GM19468 (cell line): ENCODE data around the gene BICDL1.

Experiments
- ATAC-seq: cut with Tn5 transposase; IDR thresholded peaks from one replicate; pipeline ENCODE4 v1.9.1; 2021; ENCODE audit warnings: mild to moderate bottlenecking, moderate library complexity, moderate number of reproducible peaks; ENCODE audit not compliant: unreplicated experiment; ENCODE audit errors: extremely low read depth

The BICDL1 gene

DNA sequence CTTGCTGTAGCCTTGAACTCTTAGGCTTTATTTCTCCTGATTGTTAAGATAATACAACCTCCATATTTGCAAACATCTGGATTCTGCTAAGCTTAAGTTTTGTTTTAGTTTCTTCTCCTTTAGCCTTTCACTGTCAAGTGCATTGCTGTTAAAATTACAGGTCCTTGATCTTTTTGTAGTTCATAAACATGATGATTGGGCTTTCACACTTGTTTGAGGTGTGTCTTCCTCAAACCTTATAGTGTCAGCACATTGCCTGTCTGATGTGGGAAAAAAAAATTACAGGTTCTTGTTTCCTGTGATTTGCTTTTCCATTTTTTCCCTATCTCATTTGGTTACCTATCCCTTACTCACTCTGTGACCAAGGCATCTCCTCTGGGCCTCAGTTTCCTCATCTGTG lies 59.2 kb downstream of the BICDL1 start:
- no peak for ATAC-seq

DNA sequence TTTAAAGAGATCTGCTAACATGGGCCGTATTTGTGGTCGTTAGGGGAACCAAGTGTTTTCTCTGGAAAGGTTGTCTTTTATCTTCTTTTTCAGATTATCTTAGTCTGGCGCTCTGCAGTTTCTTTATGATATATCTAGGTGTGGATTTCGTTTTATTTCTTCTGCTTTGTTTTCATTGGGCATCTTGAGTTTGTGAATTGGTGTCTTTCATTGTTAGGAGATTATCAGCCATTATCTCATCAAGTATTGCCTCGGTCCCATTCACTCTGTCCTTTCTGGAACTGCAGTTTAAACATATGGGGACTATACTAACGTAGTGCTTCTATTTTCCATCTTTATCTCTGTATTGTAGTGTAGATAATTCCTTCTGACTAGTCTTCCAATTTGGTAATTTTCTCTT lies 60.4 kb downstream of the BICDL1 start:
- no peak for ATAC-seq

DNA sequence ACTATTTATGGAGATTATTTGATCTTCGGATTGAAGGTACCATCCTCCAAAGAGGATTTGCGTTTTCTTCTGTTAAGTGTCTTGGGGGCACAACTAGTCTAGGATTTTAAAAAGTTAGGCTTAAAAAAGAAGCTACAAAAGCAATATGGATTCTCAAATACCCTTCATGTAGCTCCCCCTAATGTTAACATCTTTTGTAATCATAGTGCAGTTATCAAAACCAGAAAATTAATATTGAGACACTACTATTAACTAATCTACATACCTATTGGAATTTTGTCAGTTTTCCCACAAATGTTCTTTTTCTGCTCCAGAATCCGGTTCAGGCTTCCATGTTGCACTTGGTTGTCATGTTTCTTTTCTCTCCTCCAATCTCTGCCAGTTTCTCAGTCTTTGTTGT lies 62.5 kb downstream of the BICDL1 start:
- no peak for ATAC-seq

DNA sequence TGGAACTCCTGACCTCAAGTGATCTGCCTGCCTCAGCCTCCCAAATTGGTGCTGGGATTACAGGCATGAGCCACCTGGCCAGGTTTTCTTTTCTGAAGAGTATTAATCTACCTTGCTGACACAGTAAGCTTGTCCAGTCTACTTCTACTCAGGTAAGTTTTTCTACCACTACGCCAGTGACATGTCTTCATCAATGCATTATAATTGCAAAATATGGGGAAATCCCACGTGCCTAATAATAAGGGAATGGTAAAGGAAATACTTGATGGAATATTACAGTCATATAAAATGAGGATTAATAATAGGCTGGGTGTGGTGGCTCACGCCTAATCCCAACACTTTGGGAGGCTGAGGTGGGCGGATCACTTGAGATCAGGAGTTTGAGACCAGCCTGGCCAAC lies 65.3 kb downstream of the BICDL1 start:
- no peak for ATAC-seq

DNA sequence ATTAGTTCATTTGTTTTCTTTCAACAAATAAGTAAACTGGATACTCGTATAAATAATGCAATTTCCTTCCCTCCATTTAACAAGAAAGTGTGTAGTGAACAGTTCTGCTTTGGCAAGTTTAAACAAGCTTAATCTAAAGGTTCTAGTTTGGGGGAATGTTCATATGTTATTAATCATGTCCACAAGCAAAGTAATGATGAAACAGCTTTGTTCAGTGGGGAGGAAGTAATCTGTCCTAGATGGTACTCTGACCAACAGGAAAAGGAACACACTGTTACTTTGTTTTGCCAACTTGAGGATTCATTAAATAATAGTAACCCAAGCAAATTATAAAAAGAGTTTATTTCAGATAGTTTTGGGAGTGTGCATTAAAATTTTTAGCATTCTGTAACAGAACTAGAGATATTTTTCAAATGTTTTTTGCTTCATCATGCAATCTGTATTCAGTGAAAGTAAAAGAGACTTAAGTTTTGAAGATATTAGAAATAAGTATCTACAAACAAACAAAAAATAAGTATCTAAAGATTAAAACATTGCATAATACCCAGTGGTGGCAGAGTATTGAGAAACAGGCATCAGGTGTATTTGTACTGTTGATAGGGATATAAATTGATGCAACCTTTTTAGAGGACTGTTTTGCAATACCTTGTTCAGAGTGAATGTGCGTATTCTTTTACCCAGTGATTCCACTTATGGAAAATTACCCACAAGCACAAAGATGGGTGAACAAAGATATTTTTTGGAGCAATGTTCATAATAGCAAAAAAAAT lies 66.4 kb downstream of the BICDL1 start:
- ATAC-seq: no peak

DNA sequence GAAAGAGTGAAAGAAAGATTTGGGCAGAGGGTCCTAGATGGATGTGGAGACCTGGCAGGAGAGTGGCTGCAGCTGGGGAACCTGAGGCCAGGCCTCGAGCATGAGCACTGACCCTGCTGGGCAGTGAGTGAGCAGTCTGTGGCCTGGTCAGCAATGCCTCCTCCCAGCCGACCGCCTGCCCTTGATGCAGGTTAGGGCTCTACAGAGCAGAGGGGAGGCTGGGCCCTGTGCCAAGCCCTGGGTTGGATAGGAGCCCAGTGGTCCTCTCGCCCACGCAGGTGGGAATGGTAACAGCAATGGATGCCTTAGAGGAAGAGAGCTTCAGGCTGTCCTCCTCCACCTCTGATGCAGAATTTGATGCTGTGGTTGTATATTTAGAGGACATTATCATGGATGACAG lies 67.7 kb downstream of the BICDL1 start:
- no peak for ATAC-seq

DNA sequence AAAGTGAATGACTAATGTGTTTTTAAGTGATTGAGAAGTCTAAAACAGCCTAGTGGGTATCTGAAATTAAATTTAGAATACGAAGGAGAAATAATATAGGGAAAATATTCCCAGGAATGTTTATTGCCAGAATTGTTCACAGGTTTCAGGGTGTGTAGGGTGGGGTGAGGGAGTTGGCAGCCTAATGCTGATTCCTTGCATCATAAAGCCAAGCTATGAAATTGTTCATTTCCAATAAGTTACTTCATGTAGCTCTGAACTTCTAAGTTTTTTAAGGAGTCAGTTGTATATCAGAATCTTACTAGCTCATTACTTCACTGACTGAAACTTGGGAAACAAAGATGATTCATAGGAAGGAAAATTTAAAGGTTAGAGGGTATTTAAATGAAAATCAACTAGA lies 71.2 kb downstream of the BICDL1 start:
- no peak for ATAC-seq

DNA sequence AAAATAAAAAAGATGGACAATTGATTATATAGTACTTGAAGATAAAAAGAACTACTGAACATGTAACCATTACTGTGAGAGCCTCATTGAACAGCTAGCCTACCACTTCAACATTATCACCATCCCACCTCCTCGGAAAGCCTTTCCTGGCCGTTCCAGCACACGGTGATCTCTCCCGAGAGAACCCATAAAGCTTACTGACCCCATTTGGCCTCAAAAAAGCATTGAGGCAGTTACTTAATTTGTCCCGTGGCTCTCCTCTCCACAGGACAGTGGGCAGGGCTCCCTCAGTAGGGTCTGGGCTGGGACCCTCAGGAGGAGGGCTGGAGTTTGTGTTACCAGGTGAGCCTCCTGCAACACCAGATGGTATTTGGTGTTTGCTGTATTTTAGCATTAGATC lies 71.7 kb downstream of the BICDL1 start:
- ATAC-seq: no peak

DNA sequence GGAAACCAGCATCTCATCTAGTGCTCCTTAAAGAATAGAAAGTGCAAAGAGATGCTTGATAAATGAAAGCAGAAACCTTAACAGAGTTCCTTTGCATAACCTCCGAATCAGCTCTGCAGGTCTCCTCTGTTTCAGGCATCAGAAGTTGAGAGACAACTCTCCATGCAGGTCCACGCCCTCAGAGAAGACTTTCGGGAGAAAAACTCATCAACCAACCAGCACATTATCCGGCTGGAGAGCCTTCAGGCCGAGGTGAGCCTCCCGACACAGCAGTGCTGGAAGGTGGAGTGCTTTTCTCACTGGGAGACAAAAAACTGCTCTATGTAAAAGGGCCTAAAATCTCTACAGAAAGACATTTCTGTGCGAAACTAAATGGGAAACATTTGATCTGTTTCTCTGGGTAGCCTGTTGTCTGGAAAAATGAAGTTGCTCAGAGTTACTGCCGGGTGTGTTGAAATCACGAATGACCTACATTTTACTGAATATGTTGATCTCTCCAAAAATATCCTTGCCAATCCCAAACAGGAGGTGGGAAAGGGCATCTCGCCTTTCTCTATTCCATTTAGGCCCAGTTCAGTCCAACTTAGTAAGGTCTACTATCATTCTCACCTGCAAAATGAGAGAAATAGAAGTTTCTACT lies 72.7 kb downstream of the BICDL1 start:
- ATAC-seq: no peak

DNA sequence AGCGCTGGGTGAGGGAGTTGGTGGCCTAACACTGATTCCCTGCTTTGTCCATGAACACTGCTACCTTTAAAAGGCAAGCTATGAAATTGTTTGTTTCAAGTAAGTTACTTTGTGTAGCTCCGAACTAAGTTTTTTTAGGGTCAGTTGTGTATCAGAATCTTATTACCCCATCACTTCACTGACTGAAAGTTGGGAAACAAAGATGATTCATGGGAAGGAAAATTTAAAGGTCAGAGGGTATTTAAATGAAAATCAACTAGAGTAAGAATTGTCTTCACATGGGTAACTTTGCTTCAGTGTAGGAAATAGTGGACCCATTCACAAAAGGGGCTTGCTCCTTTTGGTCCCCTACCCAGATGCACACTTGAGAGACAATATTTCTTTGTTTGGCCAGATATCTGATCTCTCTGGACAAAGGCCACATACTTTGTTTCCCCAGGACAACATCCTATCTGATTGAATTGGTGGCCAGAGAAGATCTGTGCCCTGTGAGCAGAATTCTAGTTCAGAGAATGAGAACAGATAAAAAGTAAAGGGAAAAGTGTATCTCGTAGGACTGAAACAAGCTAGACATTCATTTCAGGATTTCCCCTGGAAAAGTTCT lies 74.0 kb downstream of the BICDL1 start:
- no peak for ATAC-seq

DNA sequence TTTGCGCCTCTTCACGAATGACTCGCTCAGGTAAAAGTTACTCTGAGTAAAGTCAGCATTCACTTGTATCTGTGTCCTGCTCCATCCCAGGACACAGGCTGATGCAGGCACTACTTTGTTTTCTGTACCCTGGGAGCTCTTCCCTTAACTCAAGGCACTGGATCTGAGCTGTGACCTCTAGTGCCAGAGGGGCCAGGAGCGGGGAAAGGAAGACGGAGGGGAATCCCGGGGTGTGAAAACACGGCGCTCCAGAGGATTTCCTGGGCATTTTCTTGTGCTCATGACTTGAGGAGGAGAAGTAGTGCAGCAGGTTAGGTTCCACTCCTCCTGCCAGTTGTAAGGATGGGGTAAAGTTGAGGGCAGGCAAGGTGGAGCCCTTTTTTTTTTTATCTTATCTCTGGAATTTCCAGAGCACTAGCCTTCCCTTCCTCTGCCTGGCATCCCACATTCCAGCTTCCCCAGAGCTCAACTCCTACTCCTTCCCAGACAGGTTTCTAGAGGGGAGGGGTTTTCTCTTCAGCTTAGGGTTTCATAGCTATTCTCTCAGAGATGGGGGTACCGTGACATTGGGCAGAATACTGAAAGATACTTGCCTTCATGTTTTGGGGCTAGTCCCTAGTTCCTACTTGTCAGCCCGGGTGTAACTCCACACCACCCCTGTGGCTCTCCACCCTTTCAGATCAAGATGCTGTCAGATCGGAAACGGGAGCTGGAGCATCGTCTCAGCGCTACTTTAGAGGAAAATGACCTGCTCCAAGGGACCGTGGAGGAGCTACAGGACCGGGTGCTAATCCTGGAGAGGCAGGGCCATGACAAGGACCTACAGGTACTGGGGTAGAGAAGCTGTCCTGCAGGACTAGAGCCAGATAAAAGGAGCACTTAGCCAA lies 75.3 kb downstream of the BICDL1 start:
- no peak for ATAC-seq

DNA sequence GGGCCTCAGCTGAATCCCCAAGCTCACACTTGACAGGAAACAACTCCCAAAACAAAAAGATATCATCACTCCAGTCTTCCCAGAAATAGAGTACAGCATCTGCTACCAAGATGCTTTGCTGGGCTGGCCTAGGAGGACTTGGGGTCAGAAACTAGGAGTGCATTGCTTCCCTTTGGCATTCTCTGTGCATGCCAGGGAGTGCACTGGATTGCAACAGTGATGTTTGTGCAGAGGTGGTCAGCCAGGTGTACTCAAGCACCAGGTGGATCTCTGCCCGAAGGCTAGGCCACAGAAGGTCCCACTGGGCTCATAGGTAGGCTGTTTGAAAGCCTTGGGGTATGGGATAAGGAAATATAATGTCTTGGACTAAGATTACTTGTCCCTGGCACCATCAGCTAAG lies 76.4 kb downstream of the BICDL1 start:
- no peak for ATAC-seq

DNA sequence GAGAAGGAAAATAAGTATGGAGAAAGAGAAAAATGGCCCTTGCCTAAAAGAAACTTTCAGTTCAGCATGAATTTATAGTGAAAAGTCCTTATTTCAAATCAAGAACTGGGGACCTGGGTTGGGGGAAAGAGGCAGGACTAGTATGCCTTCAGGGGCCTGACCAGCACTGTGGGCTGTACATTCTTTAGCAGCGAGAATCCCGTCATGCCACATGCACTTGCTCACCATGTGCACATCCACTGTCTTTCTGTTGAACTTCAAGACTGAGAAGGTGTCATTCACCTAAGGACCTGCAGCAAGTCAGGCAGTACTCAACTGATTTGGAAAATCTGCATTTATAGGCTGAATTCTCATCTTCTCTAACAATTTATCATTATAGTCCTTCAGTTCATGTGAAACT lies 77.3 kb downstream of the BICDL1 start:
- ATAC-seq: no peak

DNA sequence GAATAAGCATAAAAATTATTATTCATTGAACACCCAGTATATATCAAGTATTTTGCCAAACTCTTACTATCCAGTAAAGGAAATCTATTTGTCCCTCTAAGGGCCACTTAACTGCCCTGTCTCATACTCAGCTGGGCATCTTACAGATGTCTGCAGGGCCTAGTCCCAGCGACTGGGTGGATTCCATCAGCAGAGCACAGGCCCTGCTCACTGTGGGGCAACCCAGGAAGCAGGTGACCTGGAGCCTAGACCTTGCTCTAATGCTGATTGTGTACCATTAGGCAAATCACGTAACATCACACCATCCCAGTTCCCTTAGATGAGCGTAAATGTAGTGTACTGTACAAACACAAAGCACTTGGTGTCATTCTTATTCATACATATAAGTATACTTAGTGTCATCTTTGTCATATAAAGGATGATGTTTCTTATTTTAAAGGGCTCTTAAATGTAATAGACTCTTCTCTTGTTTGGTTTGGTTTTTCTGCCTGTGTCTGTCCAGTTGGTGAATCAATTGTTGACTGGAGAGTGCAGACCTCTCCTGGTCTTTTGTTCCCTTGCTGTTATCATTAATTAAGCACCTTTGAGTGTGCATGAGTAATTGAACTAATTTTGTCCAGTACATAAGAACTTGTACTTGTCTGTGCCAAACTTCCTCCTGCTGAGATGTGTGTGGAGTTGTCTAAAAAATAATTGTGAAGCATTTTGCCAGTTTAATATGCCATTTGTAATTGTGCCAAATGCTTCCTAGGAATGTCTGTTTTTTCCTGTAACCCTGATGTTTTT lies 78.2 kb downstream of the BICDL1 start:
- no peak for ATAC-seq

DNA sequence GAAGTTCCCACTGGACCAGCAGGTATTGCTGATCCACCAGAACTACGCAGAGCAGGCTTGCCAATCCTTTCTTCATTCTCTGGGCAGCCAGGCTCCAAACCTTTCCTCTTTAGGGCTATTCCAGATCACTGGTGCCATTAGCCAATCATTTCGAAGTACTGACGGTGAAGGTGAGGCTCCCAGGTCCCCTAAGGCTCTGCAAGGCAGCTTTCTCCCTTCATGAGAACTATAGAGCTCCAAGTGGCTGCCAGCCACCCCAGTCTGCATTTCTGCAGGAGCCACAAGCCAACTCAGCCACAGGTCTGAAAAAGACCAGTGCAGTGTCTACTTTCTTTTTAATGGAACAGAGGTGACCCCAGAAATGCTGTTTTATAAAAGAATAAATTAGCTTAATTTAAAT lies 78.9 kb downstream of the BICDL1 start:
- ATAC-seq: no peak

DNA sequence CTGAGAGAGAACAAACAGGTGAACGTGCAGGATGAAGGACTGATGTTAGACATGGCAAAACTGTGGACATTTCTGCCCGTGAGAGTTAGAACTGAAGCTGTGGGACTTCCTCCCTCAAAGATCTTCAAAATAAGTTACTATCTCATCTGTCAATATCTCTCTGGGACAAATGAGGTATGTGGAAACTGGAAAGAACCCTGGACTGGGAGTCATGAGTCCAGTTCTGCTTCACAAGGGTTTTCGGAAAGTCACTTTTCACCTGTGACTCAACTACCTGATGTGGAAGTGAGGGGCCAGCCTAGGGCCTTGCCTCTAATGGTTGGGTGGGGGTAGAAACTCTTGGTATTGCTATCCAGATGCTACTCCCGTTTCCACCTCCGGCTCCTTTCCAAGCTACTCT lies 80.2 kb downstream of the BICDL1 start:
- ATAC-seq: no peak

DNA sequence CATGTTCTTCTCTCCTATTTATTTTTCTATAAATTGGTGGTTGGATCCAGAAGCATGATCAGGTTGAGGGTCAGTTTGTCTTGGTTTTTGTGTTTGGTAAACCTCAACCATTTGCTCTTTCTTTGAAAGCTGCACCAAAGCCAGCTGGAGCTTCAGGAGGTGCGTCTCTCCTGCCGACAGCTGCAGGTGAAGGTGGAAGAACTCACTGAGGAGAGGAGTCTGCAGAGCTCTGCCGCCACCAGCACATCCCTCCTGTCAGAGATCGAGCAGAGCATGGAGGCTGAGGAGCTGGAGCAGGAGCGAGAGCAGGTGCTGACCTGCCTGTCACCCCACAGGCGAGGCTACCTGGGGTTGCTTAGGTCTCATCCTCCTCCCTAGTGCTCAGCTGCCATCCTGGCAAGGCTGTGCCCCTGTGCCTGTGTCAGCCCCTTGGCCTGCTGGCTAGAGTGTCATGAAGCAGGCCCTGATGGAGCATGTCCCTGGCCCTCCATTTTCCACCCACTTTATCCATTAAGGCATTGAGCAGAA lies 82.5 kb downstream of the BICDL1 start:
- ATAC-seq: no peak

DNA sequence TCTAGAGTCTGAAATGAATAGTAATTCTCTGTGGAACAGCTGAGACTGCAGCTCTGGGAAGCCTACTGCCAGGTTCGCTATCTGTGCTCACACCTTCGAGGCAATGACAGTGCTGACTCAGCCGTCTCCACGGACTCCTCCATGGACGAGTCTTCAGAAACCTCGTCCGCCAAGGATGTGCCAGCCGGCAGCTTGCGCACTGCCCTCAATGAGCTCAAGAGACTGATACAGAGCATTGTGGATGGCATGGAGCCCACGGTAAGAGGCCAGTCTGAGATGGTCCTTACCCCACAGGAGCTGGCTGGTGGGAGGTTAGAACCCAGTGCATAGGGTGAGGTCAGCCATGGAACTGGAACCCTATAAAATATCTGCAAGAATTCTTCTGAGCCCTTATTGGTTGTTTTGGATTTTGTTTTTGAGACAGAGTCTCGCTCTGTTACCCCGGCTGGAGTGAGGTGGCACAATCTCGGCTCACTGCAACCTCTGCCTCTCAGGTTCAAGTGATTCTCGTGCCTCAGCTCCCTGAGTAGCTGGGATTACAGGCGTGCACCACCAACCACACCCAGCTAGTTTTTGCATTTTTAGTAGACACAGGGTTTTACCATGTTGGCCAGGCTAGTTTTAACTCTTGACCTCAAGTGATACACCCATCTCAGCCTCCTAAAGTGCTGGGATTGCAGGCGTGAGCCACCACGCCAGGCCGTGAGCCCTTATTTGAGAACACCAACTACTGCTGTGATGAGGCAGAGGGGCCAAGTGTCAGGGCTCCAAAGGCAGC lies 83.6 kb downstream of the BICDL1 start:
- no peak for ATAC-seq

DNA sequence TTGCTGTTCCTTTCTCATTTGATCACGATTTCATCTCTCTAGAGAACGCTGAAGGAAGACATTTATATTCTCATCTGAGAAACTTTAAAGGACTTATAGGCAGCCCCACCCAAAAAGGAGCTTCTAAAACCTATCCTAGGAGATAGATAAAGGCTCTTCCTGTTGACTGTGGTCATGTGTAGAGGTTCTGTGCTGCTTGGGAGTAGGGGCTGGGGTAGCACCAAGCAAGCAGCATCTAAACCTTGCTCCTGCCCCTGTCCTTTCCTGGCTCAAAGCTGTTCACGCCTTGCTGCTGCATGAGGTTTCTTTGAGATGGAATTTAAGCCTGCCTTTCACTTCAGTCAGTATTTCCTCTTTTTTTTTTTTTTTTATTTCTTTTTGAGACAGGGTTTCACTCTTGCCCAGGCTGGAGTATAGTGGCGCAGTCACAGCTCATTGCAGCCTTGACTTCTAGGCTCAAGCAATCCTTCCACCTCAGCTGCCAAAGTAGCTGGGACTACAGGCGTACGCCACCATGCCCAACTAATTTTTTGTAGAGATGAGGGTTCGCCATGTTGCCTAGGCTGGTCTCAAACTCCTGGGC lies 86.1 kb downstream of the BICDL1 start:
- no peak for ATAC-seq
